HL-60 (cell line): ENCODE measurements around the gene XYLT1.

ENCODE experiments used
- CTCF ChIP-seq: IDR thresholded peaks from one replicate; pipeline ENCODE4 v1.5.1; 2011; ENCODE audit warnings: low read length, control low read depth, inconsistent platforms; ENCODE audit not compliant: insufficient read depth
- GABPA ChIP-seq: IDR thresholded peaks from 2 replicates; pipeline ENCODE4 v1.6.1; 2012; ENCODE audit warnings: low read depth

- TF ChIP-seq CTCF, result no peak
- no peak for TF ChIP-seq GABPA
These were observed 364.4 kb downstream of the XYLT1 start for GRCh38 chr16:17106243-17106791.
